ENCODE measurements around the gene E2F4.
A peak's percentile ranks its signal among the peaks of the same experiment; 100 is the strongest.

The E2F4 gene

DNA sequence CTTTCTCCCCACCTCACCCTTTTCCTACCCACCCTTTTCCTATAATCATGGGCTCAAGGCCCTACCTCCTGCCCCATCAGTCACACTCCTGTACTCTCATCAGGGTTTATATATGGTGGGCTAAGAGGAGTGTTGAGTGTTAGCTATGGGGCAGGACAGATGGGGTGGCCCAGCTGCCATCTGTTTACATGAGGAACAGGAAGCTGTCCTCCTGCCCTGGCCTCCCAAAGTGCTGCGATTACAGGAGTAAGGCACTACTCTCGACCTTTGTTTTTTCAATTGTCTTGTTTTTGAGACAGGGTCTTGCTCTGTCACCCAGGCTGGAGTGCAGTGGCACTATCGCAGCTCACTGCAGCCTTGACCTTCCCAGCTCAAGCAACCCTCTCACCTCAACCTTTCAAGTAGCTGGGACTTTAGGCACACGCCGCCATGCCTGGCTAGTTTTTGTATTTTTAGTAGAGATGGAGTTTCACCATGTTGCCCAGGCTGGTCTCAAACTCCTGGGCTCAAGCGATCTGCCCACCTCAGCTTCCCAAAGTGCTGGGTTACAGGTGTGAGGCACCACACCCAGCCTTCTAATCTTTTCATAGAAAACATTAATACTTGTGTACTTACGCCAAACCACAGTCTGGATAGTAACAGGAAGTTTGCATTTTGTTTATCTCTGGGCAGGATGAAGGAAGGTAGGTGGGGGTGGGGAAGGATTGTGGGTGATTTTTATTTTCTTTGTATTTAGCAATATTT lies 33.9 kb upstream of the E2F4 start:
- no peaks in the 10 kb centered on the region for H3K9me3 ChIP-seq (ENCODE audit: control insufficient read depth, low read length)
- H3K4me1 ChIP-seq (ENCODE audit: control insufficient read depth, insufficient read depth, low read length, poor library complexity, severe bottlenecking) = peaks cover 70% of the 10 kb centered on the region
- H3K36me3 ChIP-seq (ENCODE audit: control insufficient read depth, insufficient read depth, low read length) = no peaks in the 10 kb centered on the region
- DNase-seq = no peak
- peak overlapping the region; percentile 92 for H3K4me3 ChIP-seq (ENCODE audit: insufficient read depth, low read depth, low read length, poor library complexity, severe bottlenecking)
- H3K27ac ChIP-seq (ENCODE audit: insufficient read depth, low read length, poor library complexity, severe bottlenecking) = peak overlapping the region; percentile 97
- no peaks in the 10 kb centered on the region for H3K27me3 ChIP-seq (replicated peaks; ENCODE audit: control insufficient read depth, insufficient read depth, low read length, poor library complexity, severe bottlenecking)

DNA sequence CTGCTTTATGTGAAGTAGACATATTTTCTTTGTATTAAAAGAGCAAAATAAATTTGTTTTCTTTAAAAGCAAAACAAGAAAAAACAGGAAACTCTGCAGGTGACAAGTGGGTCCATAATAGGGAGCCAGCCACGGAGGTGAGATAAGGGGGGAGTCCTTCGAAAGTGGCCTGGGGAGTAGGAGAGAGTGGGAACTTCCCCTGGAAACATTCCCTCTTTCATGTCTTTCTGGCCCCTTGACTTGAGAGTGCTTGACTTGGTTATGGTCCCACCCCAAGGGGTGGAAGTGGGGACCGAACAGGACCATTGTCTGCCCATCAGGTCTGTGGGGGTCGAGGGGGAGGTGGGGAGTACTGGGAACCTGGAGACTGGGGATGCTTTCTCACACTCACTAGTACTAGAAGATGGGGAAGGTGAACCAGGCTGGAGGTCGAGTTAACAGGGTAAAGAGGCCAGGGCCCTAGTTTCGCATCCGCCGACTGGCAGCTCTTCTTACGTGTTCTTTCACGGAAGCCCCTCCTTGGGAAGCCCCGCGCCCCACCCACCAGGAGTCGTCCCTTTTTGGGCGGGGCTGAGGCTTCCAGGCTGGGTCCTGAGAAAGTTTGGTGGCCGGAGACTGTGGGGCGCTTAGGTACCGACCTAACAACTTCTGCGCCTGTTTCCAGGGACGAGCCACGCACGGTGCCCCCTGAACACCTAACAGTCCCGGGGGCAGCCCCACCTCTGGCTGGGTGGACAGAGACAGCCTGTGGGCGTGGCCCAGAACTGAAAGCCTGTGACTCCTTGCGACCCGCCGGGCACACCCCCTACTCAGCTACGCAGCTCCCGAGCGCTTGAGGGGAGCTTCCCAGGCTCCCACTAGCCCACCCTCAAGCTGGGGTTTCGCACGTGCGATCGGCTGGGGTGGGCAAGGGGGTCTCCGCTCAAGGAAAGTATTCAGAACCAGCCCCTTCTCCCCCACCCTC lies 33.0 kb upstream of the E2F4 start:
- DNase-seq = peak; percentile 76 to 81 (median 77)
- Histone ChIP-seq H3K27me3 (replicated peaks; ENCODE audit: control insufficient read depth, insufficient read depth, low read length, poor library complexity, severe bottlenecking) (peaks cover 5% of the 10 kb centered on the region), H3K27ac (ENCODE audit: insufficient read depth, low read length, poor library complexity, severe bottlenecking) (peak overlapping the region; percentile 97), H3K36me3 (ENCODE audit: control insufficient read depth, insufficient read depth, low read length) (no peaks in the 10 kb centered on the region), H3K9me3 (ENCODE audit: control insufficient read depth, low read length) (no peaks in the 10 kb centered on the region), H3K4me3 (ENCODE audit: insufficient read depth, low read depth, low read length, poor library complexity, severe bottlenecking) (peak overlapping the region; percentile 92), H3K4me1 (ENCODE audit: control insufficient read depth, insufficient read depth, low read length, poor library complexity, severe bottlenecking) (peaks cover 74% of the 10 kb centered on the region)

GRCh38 chr16:67161595-67162058 lies 30.3 kb upstream of the E2F4 start:
- Histone ChIP-seq H3K27ac (ENCODE audit: insufficient read depth, low read length, poor library complexity, severe bottlenecking) (no peak overlapping the region), H3K4me3 (ENCODE audit: insufficient read depth, low read depth, low read length, poor library complexity, severe bottlenecking) (no peak overlapping the region), H3K27me3 (replicated peaks; ENCODE audit: control insufficient read depth, insufficient read depth, low read length, poor library complexity, severe bottlenecking) (peaks cover 30% of the 10 kb centered on the region), H3K4me1 (ENCODE audit: control insufficient read depth, insufficient read depth, low read length, poor library complexity, severe bottlenecking) (peaks cover 76% of the 10 kb centered on the region), H3K9me3 (ENCODE audit: control insufficient read depth, low read length) (no peaks in the 10 kb centered on the region), H3K36me3 (ENCODE audit: control insufficient read depth, insufficient read depth, low read length) (no peaks in the 10 kb centered on the region)
- DNase-seq = no peak

DNA sequence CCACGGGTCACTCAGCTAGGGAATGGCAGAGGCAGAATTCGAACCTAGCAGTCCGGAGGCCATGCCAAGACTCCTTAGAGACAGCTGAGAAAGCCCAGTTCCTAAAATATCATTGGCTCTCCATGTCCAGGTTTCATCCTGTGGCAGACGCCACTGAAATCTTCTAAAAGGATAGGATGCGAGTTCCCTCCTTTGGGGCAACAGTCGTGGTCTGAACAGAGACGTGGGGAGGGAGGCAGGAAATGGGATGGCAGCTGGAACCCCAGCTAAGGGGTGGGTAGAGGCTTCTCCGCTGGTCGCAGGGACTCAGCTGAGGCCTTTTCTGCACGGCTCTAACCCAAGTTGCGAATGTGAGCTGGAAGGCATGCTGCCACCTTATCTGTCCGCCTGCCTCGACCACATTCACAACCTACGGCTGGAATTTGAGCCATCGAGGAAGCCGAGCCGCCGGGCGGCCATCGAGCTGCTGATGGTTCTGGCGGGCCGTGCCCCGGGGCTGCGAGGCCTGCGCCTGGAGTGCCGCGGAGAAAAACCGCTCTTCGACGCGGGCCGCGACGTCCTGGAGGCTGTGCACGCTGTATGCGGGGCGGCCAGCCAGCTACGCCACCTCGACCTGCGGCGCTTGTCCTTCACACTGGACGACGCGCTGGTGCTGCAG lies 29.3 kb upstream of the E2F4 start:
- no peaks in the 10 kb centered on the region for H3K9me3 ChIP-seq (ENCODE audit: control insufficient read depth, low read length)
- no peak for DNase-seq
- no peaks in the 10 kb centered on the region for H3K36me3 ChIP-seq (ENCODE audit: control insufficient read depth, insufficient read depth, low read length)
- peaks cover 66% of the 10 kb centered on the region for H3K4me1 ChIP-seq (ENCODE audit: control insufficient read depth, insufficient read depth, low read length, poor library complexity, severe bottlenecking)
- H3K27me3 ChIP-seq (replicated peaks; ENCODE audit: control insufficient read depth, insufficient read depth, low read length, poor library complexity, severe bottlenecking) = peaks cover 38% of the 10 kb centered on the region
- H3K27ac ChIP-seq (ENCODE audit: insufficient read depth, low read length, poor library complexity, severe bottlenecking) = no peak overlapping the region
- H3K4me3 ChIP-seq (ENCODE audit: insufficient read depth, low read depth, low read length, poor library complexity, severe bottlenecking) = peak overlapping the region; percentile 44

- Histone ChIP-seq H3K36me3 (ENCODE audit: control insufficient read depth, insufficient read depth, low read length) (no peaks in the 10 kb centered on the region), H3K4me1 (ENCODE audit: control insufficient read depth, insufficient read depth, low read length, poor library complexity, severe bottlenecking) (peaks cover 59% of the 10 kb centered on the region), H3K27ac (ENCODE audit: insufficient read depth, low read length, poor library complexity, severe bottlenecking) (no peak overlapping the region), H3K4me3 (ENCODE audit: insufficient read depth, low read depth, low read length, poor library complexity, severe bottlenecking) (peak overlapping the region; percentile 44), H3K27me3 (replicated peaks; ENCODE audit: control insufficient read depth, insufficient read depth, low read length, poor library complexity, severe bottlenecking) (peaks cover 38% of the 10 kb centered on the region), H3K9me3 (ENCODE audit: control insufficient read depth, low read length) (no peaks in the 10 kb centered on the region)
- DNase-seq = no peak
Observed at GRCh38 chr16:67163164-67163998, 28.6 kb upstream of the E2F4 start.

- H3K4me1 ChIP-seq (ENCODE audit: control insufficient read depth, insufficient read depth, low read length, poor library complexity, severe bottlenecking) = peaks cover 52% of the 10 kb centered on the region
- H3K27ac ChIP-seq (ENCODE audit: insufficient read depth, low read length, poor library complexity, severe bottlenecking) = no peak overlapping the region
- no peaks in the 10 kb centered on the region for H3K36me3 ChIP-seq (ENCODE audit: control insufficient read depth, insufficient read depth, low read length)
- H3K4me3 ChIP-seq (ENCODE audit: insufficient read depth, low read depth, low read length, poor library complexity, severe bottlenecking) = peak overlapping the region; percentile 44
- no peak for DNase-seq
- no peaks in the 10 kb centered on the region for H3K9me3 ChIP-seq (ENCODE audit: control insufficient read depth, low read length)
- peaks cover 38% of the 10 kb centered on the region for H3K27me3 ChIP-seq (replicated peaks; ENCODE audit: control insufficient read depth, insufficient read depth, low read length, poor library complexity, severe bottlenecking)
Observed at GRCh38 chr16:67163999-67164558, 27.9 kb upstream of the E2F4 start.

GRCh38 chr16:67164599-67165061 lies 27.3 kb upstream of the E2F4 start, which contains the start of gene HSF4:
HSF4 (plus strand) TSS chr16:67164745; CDS start chr16:67164812, 67 bp downstream.
- H3K36me3 ChIP-seq (ENCODE audit: control insufficient read depth, insufficient read depth, low read length) = no peaks in the 10 kb centered on the region
- peak within 1 kb of the TSS; percentile 44 for H3K4me3 ChIP-seq (ENCODE audit: insufficient read depth, low read depth, low read length, poor library complexity, severe bottlenecking)
- H3K4me1 ChIP-seq (ENCODE audit: control insufficient read depth, insufficient read depth, low read length, poor library complexity, severe bottlenecking) = peaks cover 55% of the 10 kb centered on the region
- no peak for DNase-seq
- no peaks in the 10 kb centered on the region for H3K9me3 ChIP-seq (ENCODE audit: control insufficient read depth, low read length)
- H3K27me3 ChIP-seq (replicated peaks; ENCODE audit: control insufficient read depth, insufficient read depth, low read length, poor library complexity, severe bottlenecking) = peaks cover 41% of the 10 kb centered on the region
- H3K27ac ChIP-seq (ENCODE audit: insufficient read depth, low read length, poor library complexity, severe bottlenecking) = no peak within 1 kb of the TSS

DNA sequence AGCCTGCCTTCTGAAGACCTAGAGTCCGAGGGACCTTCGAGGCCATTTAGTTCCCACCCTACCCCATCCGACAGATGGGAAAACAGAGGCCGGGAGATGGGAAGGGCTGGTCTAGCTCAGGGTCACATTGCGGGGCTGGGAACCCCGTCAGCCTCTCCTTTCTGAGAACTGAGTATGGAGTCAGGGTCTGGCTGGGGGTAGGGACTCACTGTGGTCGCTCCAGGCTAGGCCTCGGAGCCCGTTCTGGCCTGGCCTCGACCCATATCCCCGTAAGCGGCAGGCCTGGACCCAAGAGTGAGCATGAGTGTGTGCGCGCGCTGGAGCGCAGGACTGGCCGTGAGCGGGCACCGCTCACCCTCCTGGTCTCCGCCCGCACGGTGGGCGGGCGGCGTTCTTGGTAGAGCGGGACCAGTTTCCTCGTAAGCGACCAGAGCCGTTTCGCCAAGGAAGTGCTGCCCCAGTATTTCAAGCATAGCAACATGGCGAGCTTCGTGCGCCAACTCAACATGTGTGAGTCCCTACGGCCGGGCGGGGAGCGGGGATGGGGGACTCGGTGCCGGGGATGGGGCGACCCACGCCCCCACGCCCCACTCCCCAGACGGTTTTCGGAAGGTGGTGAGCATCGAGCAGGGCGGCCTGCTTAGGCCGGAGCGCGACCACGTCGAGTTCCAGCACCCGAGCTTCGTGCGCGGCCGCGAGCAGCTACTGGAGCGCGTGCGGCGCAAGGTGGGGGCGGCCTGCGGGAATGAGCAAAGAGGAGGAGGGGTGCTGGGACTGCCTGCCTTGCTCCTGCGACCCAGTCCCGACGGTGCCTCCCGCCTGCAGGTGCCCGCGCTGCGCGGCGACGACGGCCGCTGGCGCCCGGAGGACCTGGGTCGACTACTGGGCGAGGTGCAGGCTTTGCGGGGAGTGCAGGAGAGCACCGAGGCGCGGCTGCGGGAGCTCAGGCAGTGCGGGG lies 26.6 kb upstream of the E2F4 start:
- peaks cover 44% of the 10 kb centered on the region for H3K27me3 ChIP-seq (replicated peaks; ENCODE audit: control insufficient read depth, insufficient read depth, low read length, poor library complexity, severe bottlenecking)
- H3K4me1 ChIP-seq (ENCODE audit: control insufficient read depth, insufficient read depth, low read length, poor library complexity, severe bottlenecking) = peaks cover 62% of the 10 kb centered on the region
- no peaks in the 10 kb centered on the region for H3K36me3 ChIP-seq (ENCODE audit: control insufficient read depth, insufficient read depth, low read length)
- H3K9me3 ChIP-seq (ENCODE audit: control insufficient read depth, low read length) = no peaks in the 10 kb centered on the region
- no peak overlapping the region for H3K4me3 ChIP-seq (ENCODE audit: insufficient read depth, low read depth, low read length, poor library complexity, severe bottlenecking)
- H3K27ac ChIP-seq (ENCODE audit: insufficient read depth, low read length, poor library complexity, severe bottlenecking) = no peak overlapping the region
- no peak for DNase-seq

All from effector memory CD4-positive, alpha-beta T cell (primary cell).